H1 (cell line): Measurements from ENCODE around the gene CEACAM8. TPM values are rescaled to one million over a fixed set of nuclear protein-coding genes. Genes with fewer than 3 reads are reported as not detected.

Source experiments
- CTCF ChIA-PET: fragments of 300-600 bp; sonication (Branson Sonifier 250); formaldehyde crosslinking; loops from one replicate; lab custom pipeline; 2021; ENCODE audit not compliant: partially characterized antibody; lab: Charles Lee
- POLR2A ChIA-PET: fragments of 300-600 bp; sonication (Branson Sonifier 250); formaldehyde crosslinking; loops from one replicate; lab custom pipeline; 2021; ENCODE audit warnings: inconsistent platforms; ENCODE audit not compliant: partially characterized antibody; lab: Charles Lee
- DNase-seq, 2 experiments: peaks; one replicate each; pipeline versions ENCODE4 v3.0.0 to v3.0.0-alpha.2; 2010 to 2022; ENCODE audit warnings: low spot score in 2 of 2, low read depth in 1 of 2, mixed read lengths in 1 of 2
- FAIRE-seq: peaks from 2 replicates; lab custom pipeline; 2011; peaks lifted over from hg19 to GRCh38; lab: Jason Lieb, UNC
- H2AFZ ChIP-seq: 2 replicates; pipeline ENCODE4 v1.8.1; 2012; ENCODE audit warnings: low read length, inconsistent platforms
- H2AK5ac ChIP-seq: 2 replicates; pipeline ENCODE4 v1.6.1; 2013; ENCODE audit warnings: low read depth, low read length
- H2BK120ac ChIP-seq: replicated peaks from 2 replicates; pipeline ENCODE3; 2013; ENCODE audit warnings: low read depth, low read length, inconsistent platforms
- H2BK12ac ChIP-seq: 2 replicates; pipeline ENCODE4 v1.6.1; 2013; ENCODE audit warnings: low read depth, low read length
- H2BK15ac ChIP-seq: 2 replicates; pipeline ENCODE4 v1.6.1; 2013; ENCODE audit warnings: low read length
- H2BK20ac ChIP-seq: 2 replicates; pipeline ENCODE4 v1.6.1; 2013; ENCODE audit warnings: low read length
- H2BK5ac ChIP-seq: 2 replicates; pipeline ENCODE4 v1.6.1; 2013; ENCODE audit warnings: low read depth, low read length
- H3K14ac ChIP-seq: 2 replicates; pipeline ENCODE4 v1.6.1; 2013; ENCODE audit warnings: inconsistent platforms; ENCODE audit not compliant: insufficient read length
- H3K18ac ChIP-seq: 2 replicates; pipeline ENCODE4 v1.6.1; 2013; ENCODE audit warnings: low read length; ENCODE audit errors: extremely low read depth
- H3K23ac ChIP-seq: 2 replicates; pipeline ENCODE4 v1.6.1; 2013; ENCODE audit warnings: inconsistent platforms; ENCODE audit not compliant: insufficient read length
- H3K23me2 ChIP-seq: 2 replicates; pipeline ENCODE4 v1.6.1; 2013; ENCODE audit warnings: low read depth, low read length
- H3K27ac ChIP-seq: 2 replicates; pipeline ENCODE4 v1.6.1; 2011; ENCODE audit warnings: low read depth, low read length, inconsistent platforms
- H3K27me3 ChIP-seq, 4 experiments: replicated peaks in 1 of 4; 1 replicate in 1 of 4; 2 replicates in 3 of 4; pipeline versions ENCODE4 v1.6.1 to v1.8.1; 2011 to 2013; ENCODE audit warnings: low read length in 3 of 4, mild to moderate bottlenecking in 3 of 4, inconsistent platforms in 2 of 4, mixed read lengths in 2 of 4, moderate library complexity in 1 of 4; ENCODE audit not compliant: control insufficient read depth in 3 of 4, insufficient read depth in 3 of 4; ENCODE audit errors: extremely low read depth in 1 of 4
- H3K36me3 ChIP-seq, 4 experiments: 2 replicates each; pipeline versions ENCODE4 v1.6.1 to v1.8.1; 2011 to 2013; ENCODE audit warnings: mild to moderate bottlenecking in 4 of 4, low read length in 3 of 4, moderate library complexity in 2 of 4, control low read depth in 1 of 4, inconsistent platforms in 1 of 4; ENCODE audit not compliant: insufficient read depth in 4 of 4, control insufficient read depth in 2 of 4
- H3K4ac ChIP-seq: replicated peaks from 2 replicates; pipeline ENCODE3; 2013; ENCODE audit warnings: low read length, low read depth, mixed read lengths, inconsistent platforms; ENCODE audit not compliant: insufficient read length
- H3K4me1 ChIP-seq, 4 experiments: replicated peaks in 1 of 4; 1 replicate in 1 of 4; 2 replicates in 3 of 4; pipeline versions ENCODE4 v1.6.1 to v1.8.1; 2011 to 2013; ENCODE audit warnings: low read length in 3 of 4, inconsistent platforms in 2 of 4, mixed read lengths in 1 of 4; ENCODE audit not compliant: insufficient read depth in 4 of 4, control insufficient read depth in 3 of 4
- H3K4me2 ChIP-seq, 2 experiments: 2 replicates each; pipeline versions ENCODE4 v1.6.1 to v1.8.1; 2011 to 2013; ENCODE audit warnings: low read depth in 2 of 2, low read length in 2 of 2, control low read depth in 1 of 2, inconsistent platforms in 1 of 2, mild to moderate bottlenecking in 1 of 2; ENCODE audit not compliant: insufficient read depth in 1 of 2
- H3K4me3 ChIP-seq, 4 experiments: fragments of 200-600, 300-600 bp in 1 of 4; sonication (generic), shearing (Covaris generic), sonication (Bioruptor Twin) in 1 of 4; 2 replicates each; pipeline versions ENCODE4 v1.5.1 to v1.8.1; 2011 to 2016; ENCODE audit warnings: low read length in 4 of 4, low read depth in 3 of 4, control low read depth in 2 of 4, inconsistent platforms in 2 of 4, mild to moderate bottlenecking in 2 of 4, mixed read lengths in 1 of 4, moderate library complexity in 1 of 4; ENCODE audit not compliant: insufficient read depth in 2 of 4; ENCODE audit errors: extremely low read depth in 1 of 4
- H3K56ac ChIP-seq: replicated peaks from 2 replicates; pipeline ENCODE3; 2013; ENCODE audit warnings: low read depth, mild to moderate bottlenecking, mixed read lengths, low read length, inconsistent platforms; ENCODE audit not compliant: insufficient read length
- H3K79me1 ChIP-seq: 2 replicates; pipeline ENCODE4 v1.6.1; 2013; ENCODE audit warnings: low read depth, low read length, control low read depth
- H3K79me2 ChIP-seq, 2 experiments: 2 replicates each; pipeline versions ENCODE4 v1.6.1 to v1.8.1; 2012 to 2013; ENCODE audit warnings: low read length in 2 of 2, mild to moderate bottlenecking in 2 of 2, inconsistent platforms in 1 of 2; ENCODE audit not compliant: insufficient read depth in 2 of 2, control insufficient read depth in 1 of 2
- H3K9ac ChIP-seq, 4 experiments: replicated peaks in 1 of 4; 1 replicate in 1 of 4; 2 replicates in 3 of 4; pipeline versions ENCODE4 v1.6.1 to v1.8.1; 2011 to 2013; ENCODE audit warnings: low read depth in 3 of 4, low read length in 3 of 4, control low read depth in 2 of 4, mild to moderate bottlenecking in 2 of 4, moderate library complexity in 2 of 4, inconsistent platforms in 1 of 4; ENCODE audit errors: extremely low read depth in 1 of 4
- H3K9me3 ChIP-seq, 2 experiments: 2 replicates each; pipeline versions ENCODE4 v1.6.1 to v1.8.1; 2012 to 2013; ENCODE audit warnings: mild to moderate bottlenecking in 2 of 2, moderate library complexity in 2 of 2, control low read depth in 1 of 2, inconsistent platforms in 1 of 2, low read depth in 1 of 2, low read length in 1 of 2, mixed read lengths in 1 of 2; ENCODE audit not compliant: insufficient read depth in 2 of 2
- H4K20me1 ChIP-seq, 2 experiments: replicated peaks in 1 of 2; 2 replicates each; pipeline versions ENCODE3 to v1.8.1; 2011 to 2013; ENCODE audit warnings: inconsistent platforms in 2 of 2, low read length in 2 of 2, mild to moderate bottlenecking in 1 of 2; ENCODE audit not compliant: insufficient read depth in 2 of 2, control insufficient read depth in 1 of 2
- H4K5ac ChIP-seq: 2 replicates; pipeline ENCODE4 v1.6.1; 2013; ENCODE audit warnings: low read length, low read depth, mixed read lengths, inconsistent platforms; ENCODE audit not compliant: insufficient read length
- H4K8ac ChIP-seq: 2 replicates; pipeline ENCODE4 v1.8.0; 2013; ENCODE audit warnings: mild to moderate bottlenecking, moderate library complexity, low read length, inconsistent platforms; ENCODE audit not compliant: insufficient read depth; ENCODE audit errors: extremely low read depth
- H4K91ac ChIP-seq: replicated peaks from 2 replicates; pipeline ENCODE3; 2013; ENCODE audit warnings: low read length, mixed read lengths, inconsistent platforms; ENCODE audit not compliant: insufficient read length
- BACH1 ChIP-seq: IDR thresholded peaks from 2 replicates; pipeline ENCODE4 v1.6.1; 2012; ENCODE audit warnings: low read length, improper control_type of control experiment
- CTCF ChIP-seq, 3 experiments: IDR thresholded peaks; 1 replicate in 2 of 3; 2 replicates in 1 of 3; pipeline versions ENCODE4 v1.5.1 to v1.6.1; 2011; ENCODE audit warnings: low read length in 3 of 3, mild to moderate bottlenecking in 3 of 3, inconsistent platforms in 2 of 3, low read depth in 1 of 3, moderate library complexity in 1 of 3; ENCODE audit not compliant: insufficient read depth in 1 of 3; ENCODE audit errors: control extremely low read depth in 1 of 3
- HDAC2 ChIP-seq, 2 experiments: fragments of 300-600 bp in 1 of 2; sonication (generic) in 1 of 2; IDR thresholded peaks; 2 replicates each; pipeline ENCODE4 v1.6.1; 2011 to 2012; ENCODE audit warnings: low read depth in 2 of 2, low read length in 2 of 2, mild to moderate bottlenecking in 2 of 2, moderate library complexity in 2 of 2, borderline replicate concordance in 1 of 2, inconsistent platforms in 1 of 2
- KDM5A ChIP-seq: fragments of 200-600 bp; IDR thresholded peaks from 2 replicates; pipeline ENCODE4 v1.7.1; 2012; ENCODE audit warnings: mild to moderate bottlenecking, low read length, inconsistent platforms, mixed read lengths
- RAD21 ChIP-seq, 2 experiments: IDR thresholded peaks in 1 of 2; conservative IDR thresholded peaks in 1 of 2; 2 replicates each; pipeline ENCODE4 v1.6.1; 2011; ENCODE audit warnings: low read depth in 2 of 2, low read length in 2 of 2, improper control_type of control experiment in 1 of 2, inconsistent platforms in 1 of 2, mild to moderate bottlenecking in 1 of 2, moderate library complexity in 1 of 2
- ZNF274 ChIP-seq: IDR thresholded peaks from 2 replicates; pipeline ENCODE4 v1.7.0; 2012; ENCODE audit warnings: low read length, borderline replicate concordance; ENCODE audit errors: extremely low read depth
- WGBS, 2 experiments: shearing (Covaris generic) in 1 of 2; methylation state at CpG; one replicate each; pipeline versions ENCODE4 v1.1.6 to v1.1.7; 2013 to 2015; ENCODE audit warnings: low lambda C conversion rate in 2 of 2, mixed read lengths in 2 of 2, inconsistent platforms in 1 of 2, low coverage in 1 of 2, missing lambda C conversion rate in 1 of 2; ENCODE audit not compliant: insufficient replicate concordance in 2 of 2, insufficient coverage in 1 of 2, insufficient read length in 1 of 2; ENCODE audit errors: extremely low coverage in 1 of 2, missing lambda C conversion rate in 1 of 2; 5-methylcytosine and 5-hydroxymethylcytosine counted together
- polyA plus RNA-seq, 7 experiments: library from polyadenylated mRNA; depleted of rRNA in 3 of 7; stranded (reverse) in 5 of 7; unstranded in 2 of 7; fragments of >200 nt in 5 of 7; fragments of 200-250 nt in 2 of 7; gene quantifications; 1 replicate in 5 of 7; 2 replicates in 1 of 7; 4 replicates in 1 of 7; pipeline versions ENCODE4 v1.2.1 to v1.2.3, GENCODE V29; 2011 to 2013; ENCODE audit warnings: missing spikeins in 2 of 7, mixed read lengths in 2 of 7
- total RNA-seq: library from RNA; stranded (reverse); fragmentation: NEBNext Ultra II Directional; extraction: Animal tissue kit (Norgen Biotek cat#: 25700); gene quantifications from 2 replicates; pipeline ENCODE4 v1.2.1, GENCODE V29; 2021
- TF ChIP-seq, protein P1 (sequence below): IDR thresholded peaks from 2 replicates; pipeline ENCODE4 v1.6.1; 2012; ENCODE audit warnings: inconsistent platforms

CEACAM8 gene
- total and polyA plus RNA-seq, 2 of the 8 experiments (the other 6 are each of a cell fraction or from before 2014, with no cell fraction given): not detected

DNA sequence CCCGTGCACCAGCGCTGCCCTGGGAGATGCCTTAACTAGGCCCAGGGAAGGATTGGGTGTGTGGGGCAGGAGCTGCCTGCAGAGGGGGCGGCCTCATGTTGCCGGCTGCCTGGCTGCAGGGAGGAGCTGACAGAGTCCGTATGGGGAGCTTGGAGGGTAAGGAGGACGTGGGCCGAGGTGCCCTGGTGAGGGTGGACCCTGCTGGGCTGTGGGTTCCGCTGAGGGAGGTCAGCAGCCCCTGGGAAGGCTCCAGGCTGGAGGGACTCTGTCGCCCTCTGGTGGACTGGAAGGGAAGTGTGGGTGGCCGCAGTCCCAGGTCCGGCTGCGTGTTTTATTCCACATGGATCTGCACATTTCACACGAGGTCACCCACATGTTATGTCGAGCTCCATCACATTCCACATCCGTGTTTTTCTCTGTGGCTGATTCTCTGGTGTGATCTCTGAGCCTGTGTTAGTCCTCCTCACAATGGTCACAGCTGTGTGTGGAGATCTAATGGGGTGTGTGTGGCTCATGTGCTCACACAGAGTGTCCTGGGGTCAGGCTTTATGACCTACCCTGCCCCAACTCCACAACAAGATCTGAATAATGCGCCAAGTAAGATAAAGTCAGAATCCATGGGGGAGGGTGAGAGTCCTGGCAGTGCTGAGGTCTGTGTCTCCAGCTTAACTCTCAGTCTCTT is 1.8 kb upstream of the CEACAM8 start:
- 0 out of 7 replicates have a peak, but pooled peaks cover 0 to 2% (median 0%) of the 10 kb centered on the region in 4 experiments for H3K27me3 ChIP-seq
- DNase-seq (peak in 1 of 2 experiments; percentile 82), FAIRE-seq (no peak)
- no peaks in the 10 kb centered on the region for H3K36me3 ChIP-seq
- no peak overlapping the region for H3K4me2 ChIP-seq
- H4K91ac ChIP-seq: no peak overlapping the region
- no peak overlapping the region for H4K5ac ChIP-seq
- no peak overlapping the region for H3K14ac ChIP-seq
- ChIA-PET CTCF (interaction anchor here (0.6 to 3.3 kb wide), 33 partner anchors 8 to 1341 kb away, joined by 3 to 34 read pairs (median 4); no protein-coding TSS in a partner anchor), POLR2A (interaction anchor here (1.2 kb wide), 1 partner anchor 15 kb away, joined by 3 read pairs; no protein-coding TSS in a partner anchor)
- no peak overlapping the region; the same call in 1 of the 2 replicates for H2AFZ ChIP-seq
- no peak overlapping the region for H3K23ac ChIP-seq
- H3K18ac ChIP-seq: no peak overlapping the region
- no peak overlapping the region for H2BK12ac ChIP-seq
- no peak overlapping the region for H2AK5ac ChIP-seq
- H4K20me1 ChIP-seq: no peaks in the 10 kb centered on the region
- H3K4me3 ChIP-seq: no peak overlapping the region
- H3K9ac ChIP-seq: no peak overlapping the region
- H3K4me1 ChIP-seq: no peaks in the 10 kb centered on the region
- H3K79me1 ChIP-seq: no peaks in the 10 kb centered on the region
- H2BK15ac ChIP-seq: no peak overlapping the region
- no peak overlapping the region for H3K56ac ChIP-seq
- H3K4ac ChIP-seq: no peak overlapping the region
- peaks cover 3 to 11% of the 10 kb centered on the region in 2 experiments; a peak in 2 of 4 replicates for H3K9me3 ChIP-seq
- 0 out of 2 replicates have a peak overlapping the region, but pooled peaks have one; percentile 48 for H2BK20ac ChIP-seq
- no peaks in the 10 kb centered on the region; the same call in 1 of the 2 replicates for H3K23me2 ChIP-seq
- H3K27ac ChIP-seq: no peak overlapping the region
- WGBS, 2 experiments: 28% methylated on average over 16 of the region's 16 CpGs; no CpG with 5 or more reads in 1 of the 2 experiments
- H4K8ac ChIP-seq: no peak overlapping the region
- no peak overlapping the region for H2BK5ac ChIP-seq
- no peaks in the 10 kb centered on the region for H3K79me2 ChIP-seq
- H2BK120ac ChIP-seq: no peak overlapping the region
- peak; percentile 81 to 98 (median 98) for TF ChIP-seq CTCF (IDR thresholded peaks at IDR 0.05; ENCODE audit: control extremely low read depth in 1 of 3, insufficient read depth in 1 of 3, low read depth in 1 of 3, low read length in 3 of 3)
- TF ChIP-seq KDM5A: no peak
- no peak for TF ChIP-seq ZNF274
- TF ChIP-seq RAD21 (IDR thresholded peaks at IDR 0.05 in 1 of 2, conservative IDR thresholded peaks at IDR 0.05 in 1 of 2; ENCODE audit: low read depth in 2 of 2, low read length in 2 of 2): peak; percentile 71 to 78
- TF ChIP-seq HDAC2 (IDR thresholded peaks at IDR 0.05; ENCODE audit: borderline replicate concordance in 1 of 2, low read depth in 2 of 2, low read length in 2 of 2): no peak
- TF ChIP-seq BACH1: 0 out of 2 replicates have a peak, but pooled peaks have one; percentile 16
- TF ChIP-seq, protein P1, sequence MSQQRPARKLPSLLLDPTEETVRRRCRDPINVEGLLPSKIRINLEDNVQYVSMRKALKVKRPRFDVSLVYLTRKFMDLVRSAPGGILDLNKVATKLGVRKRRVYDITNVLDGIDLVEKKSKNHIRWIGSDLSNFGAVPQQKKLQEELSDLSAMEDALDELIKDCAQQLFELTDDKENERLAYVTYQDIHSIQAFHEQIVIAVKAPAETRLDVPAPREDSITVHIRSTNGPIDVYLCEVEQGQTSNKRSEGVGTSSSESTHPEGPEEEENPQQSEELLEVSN: no peak
